ENCODE results near the gene KCNQ1. TPM values are rescaled to one million over a fixed set of nuclear protein-coding genes. Genes with fewer than 3 reads are reported as not detected.

Gene KCNQ1
- total RNA-seq, 2 experiments from 2014 or later = 10.7 to 10.8 TPM

GRCh38 chr11:2883640-2883978 lies 438.8 kb downstream of the KCNQ1 start:
- intact Hi-C loops (cut with micrococcal nuclease) = loop anchor here (10.0 kb wide), 2 partner anchors 189 to 579 kb away; partner anchors contain the start of genes C11orf21, KCNQ1OT1 and TSPAN32
- ChIA-PET CTCF (interaction anchor here (0.8 to 13.2 kb wide), 4 partner anchors 8 to 350 kb away, joined by 3 to 532 read pairs (median 3); no protein-coding TSS in a partner anchor), POLR2A (no interaction called here)
- Mint-ChIP-seq H3K27me3 (peaks cover 2% of the 10 kb centered on the region), H3K36me3 (no peaks in the 10 kb centered on the region), H3K4me1 (ENCODE audit: low read depth) (peaks cover 3% of the 10 kb centered on the region), H3K4me3 (peak overlapping the region; percentile 16), H3K9me3 (no peaks in the 10 kb centered on the region), H3K27ac (no peak overlapping the region)
- DNase-seq = no peak

GRCh38 chr11:2883979-2884815 lies 439.4 kb downstream of the KCNQ1 start:
- intact Hi-C loops (cut with micrococcal nuclease) = loop anchor here (10.0 kb wide), 2 partner anchors 189 to 579 kb away; partner anchors contain the start of genes C11orf21, KCNQ1OT1 and TSPAN32
- H3K4me3 Mint-ChIP-seq = no peak overlapping the region
- no peak for DNase-seq

GRCh38 chr11:2885017-2885677 lies 440.3 kb downstream of the KCNQ1 start:
- no peaks in the 10 kb centered on the region for H3K36me3 Mint-ChIP-seq
- ChIA-PET POLR2A (no interaction called here), CTCF (interaction anchor here (0.9 to 13.2 kb wide), 3 partner anchors 11 to 351 kb away, joined by 3 to 532 read pairs (median 3); no protein-coding TSS in a partner anchor)
- H3K4me1 Mint-ChIP-seq (ENCODE audit: low read depth) = peaks cover 3% of the 10 kb centered on the region
- DNase-seq = peak; percentile 45
- peak overlapping the region; percentile 80 for H3K4me3 Mint-ChIP-seq
- no peak overlapping the region for H3K27ac Mint-ChIP-seq
- peaks cover 2% of the 10 kb centered on the region for H3K27me3 Mint-ChIP-seq
- H3K9me3 Mint-ChIP-seq = no peaks in the 10 kb centered on the region
- intact Hi-C loops (cut with micrococcal nuclease) = loop anchor here (5.0 to 10.0 kb wide), 3 partner anchors 190 to 580 kb away; partner anchors contain the start of genes C11orf21, KCNQ1, KCNQ1OT1 and TSPAN32

More at GRCh38 chr11:2883979-2884815, 439.4 kb downstream of the KCNQ1 start:
- POLR2A ChIA-PET = no interaction called here
- Mint-ChIP-seq H3K36me3 (no peaks in the 10 kb centered on the region), H3K4me1 (ENCODE audit: low read depth) (peaks cover 3% of the 10 kb centered on the region), H3K27me3 (peaks cover 2% of the 10 kb centered on the region), H3K27ac (no peak overlapping the region), H3K9me3 (no peaks in the 10 kb centered on the region)
- CTCF ChIA-PET = interaction anchor here (0.8 to 13.2 kb wide), 2 partner anchors 207 to 350 kb away, joined by 3 to 532 read pairs; no protein-coding TSS in a partner anchor

- DNase-seq = peak; percentile 82
- H3K36me3 Mint-ChIP-seq = no peaks in the 10 kb centered on the region
- ChIA-PET CTCF (interaction anchor here (0.9 to 13.2 kb wide), 4 partner anchors 10 to 352 kb away, joined by 3 to 532 read pairs (median 4); no protein-coding TSS in a partner anchor), POLR2A (no interaction called here)
- peaks cover 3% of the 10 kb centered on the region for H3K4me1 Mint-ChIP-seq (ENCODE audit: low read depth)
- H3K4me3 Mint-ChIP-seq = peak within 1 kb of the TSS; percentile 80
- intact Hi-C loops (cut with micrococcal nuclease) = loop anchor here (5.0 to 10.0 kb wide), 3 partner anchors 191 to 581 kb away; partner anchors contain the start of genes C11orf21, KCNQ1, KCNQ1OT1 and TSPAN32
- H3K27me3 Mint-ChIP-seq = peaks cover 2% of the 10 kb centered on the region
- no peaks in the 10 kb centered on the region for H3K9me3 Mint-ChIP-seq
- peak within 1 kb of the TSS; percentile 24 for H3K27ac Mint-ChIP-seq
Observed at GRCh38 chr11:2885678-2886081, 440.9 kb downstream of the KCNQ1 start, which contains the start of gene CDKN1C. Gene CDKN1C, minus strand, starts transcription at chr11:2885775. Its CDS starts 319 bp downstream, at chr11:2885456.

GRCh38 chr11:2886191-2886894 lies 441.5 kb downstream of the KCNQ1 start:
- intact Hi-C loops (cut with micrococcal nuclease) = loop anchor here (5.0 to 10.0 kb wide), 3 partner anchors 192 to 582 kb away; partner anchors contain the start of genes C11orf21, KCNQ1, KCNQ1OT1 and TSPAN32
- Mint-ChIP-seq H3K36me3 (no peaks in the 10 kb centered on the region), H3K27me3 (peaks cover 2% of the 10 kb centered on the region), H3K9me3 (no peaks in the 10 kb centered on the region), H3K27ac (peak overlapping the region; percentile 24), H3K4me3 (peak overlapping the region; percentile 59), H3K4me1 (ENCODE audit: low read depth) (peaks cover 4% of the 10 kb centered on the region)
- peak; percentile 36 for DNase-seq
- POLR2A ChIA-PET = no interaction called here
- CTCF ChIA-PET = interaction anchor here (1.3 to 13.2 kb wide), 5 partner anchors 9 to 466 kb away, joined by 3 to 532 read pairs (median 6); no protein-coding TSS in a partner anchor

GRCh38 chr11:2886936-2887335 lies 442.1 kb downstream of the KCNQ1 start:
- intact Hi-C loops (cut with micrococcal nuclease) = loop anchor here (5.0 to 10.0 kb wide), 3 partner anchors 192 to 582 kb away; partner anchors contain the start of genes C11orf21, KCNQ1, KCNQ1OT1 and TSPAN32
- peaks cover 2% of the 10 kb centered on the region for H3K27me3 Mint-ChIP-seq
- POLR2A ChIA-PET = no interaction called here

GRCh38 chr11:2887515-2888195 lies 442.8 kb downstream of the KCNQ1 start:
- DNase-seq = no peak
- H3K4me1 Mint-ChIP-seq (ENCODE audit: low read depth) = peaks cover 13% of the 10 kb centered on the region
- intact Hi-C loops (cut with micrococcal nuclease) = loop anchor here (1.0 to 10.0 kb wide), 4 partner anchors 193 to 583 kb away; partner anchors contain the start of genes C11orf21, KCNQ1, KCNQ1OT1 and TSPAN32
- POLR2A ChIA-PET = interaction anchor here (0.8 to 0.9 kb wide), 2 partner anchors 15 to 355 kb away, joined by 3 to 6 read pairs; a partner anchor contains a TSS
- no peak overlapping the region for H3K4me3 Mint-ChIP-seq
- H3K9me3 Mint-ChIP-seq = no peaks in the 10 kb centered on the region
- CTCF ChIA-PET = interaction anchor here (0.6 to 13.2 kb wide), 34 partner anchors 9 to 660 kb away, joined by 3 to 532 read pairs (median 4); partner anchors contain the start of genes KCNQ1 and PHLDA2
- H3K27ac Mint-ChIP-seq = no peak overlapping the region
- H3K27me3 Mint-ChIP-seq = peaks cover 2% of the 10 kb centered on the region
- no peaks in the 10 kb centered on the region for H3K36me3 Mint-ChIP-seq

More at GRCh38 chr11:2886936-2887335, 442.1 kb downstream of the KCNQ1 start:
- Mint-ChIP-seq H3K9me3 (no peaks in the 10 kb centered on the region), H3K27ac (no peak overlapping the region), H3K36me3 (no peaks in the 10 kb centered on the region), H3K4me3 (peak overlapping the region; percentile 59), H3K4me1 (ENCODE audit: low read depth) (peaks cover 10% of the 10 kb centered on the region)
- CTCF ChIA-PET = interaction anchor here (1.0 to 13.2 kb wide), 14 partner anchors 9 to 466 kb away, joined by 3 to 532 read pairs (median 8); partner anchors contain the start of genes KCNQ1 and PHLDA2
- DNase-seq = no peak

GRCh38 chr11:2888266-2888968 lies 443.6 kb downstream of the KCNQ1 start:
- Mint-ChIP-seq H3K27ac (no peak overlapping the region), H3K4me3 (no peak overlapping the region)
- DNase-seq = peak; percentile 90

GRCh38 chr11:2889362-2890273 lies 444.8 kb downstream of the KCNQ1 start:
- Mint-ChIP-seq H3K4me1 (ENCODE audit: low read depth) (peaks cover 13% of the 10 kb centered on the region), H3K27me3 (no peaks in the 10 kb centered on the region), H3K27ac (no peak overlapping the region), H3K9me3 (no peaks in the 10 kb centered on the region), H3K4me3 (no peak overlapping the region), H3K36me3 (no peaks in the 10 kb centered on the region)
- ChIA-PET CTCF (interaction anchor here (0.5 to 13.2 kb wide), 14 partner anchors 8 to 462 kb away, joined by 3 to 532 read pairs (median 4); partner anchors contain the start of gene PHLDA2), POLR2A (no interaction called here)
- intact Hi-C loops (cut with micrococcal nuclease) = loop anchor here (5.0 to 10.0 kb wide), 3 partner anchors 195 to 585 kb away; partner anchors contain the start of genes C11orf21, KCNQ1, KCNQ1OT1 and TSPAN32
- no peak for DNase-seq

More at GRCh38 chr11:2888266-2888968, 443.6 kb downstream of the KCNQ1 start:
- CTCF ChIA-PET = interaction anchor here (0.5 to 13.2 kb wide), 33 partner anchors 8 to 661 kb away, joined by 3 to 532 read pairs (median 4); partner anchors contain the start of genes KCNQ1 and PHLDA2
- POLR2A ChIA-PET = interaction anchor here (0.9 kb wide), 1 partner anchor 355 kb away, joined by 6 read pairs; no protein-coding TSS in a partner anchor
- intact Hi-C loops (cut with micrococcal nuclease) = loop anchor here (1.0 to 10.0 kb wide), 4 partner anchors 194 to 584 kb away; partner anchors contain the start of genes C11orf21, KCNQ1, KCNQ1OT1 and TSPAN32
- H3K36me3 Mint-ChIP-seq = no peaks in the 10 kb centered on the region
- no peaks in the 10 kb centered on the region for H3K27me3 Mint-ChIP-seq
- H3K9me3 Mint-ChIP-seq = no peaks in the 10 kb centered on the region
- H3K4me1 Mint-ChIP-seq (ENCODE audit: low read depth) = peaks cover 13% of the 10 kb centered on the region

Data from activated CD4-positive, alpha-beta memory T cell treated with anti-CD3 and anti-CD28 coated beads for 36 hours (primary cell).